ENCODE results near the gene ZNRF1.

The ZNRF1 gene

DNA sequence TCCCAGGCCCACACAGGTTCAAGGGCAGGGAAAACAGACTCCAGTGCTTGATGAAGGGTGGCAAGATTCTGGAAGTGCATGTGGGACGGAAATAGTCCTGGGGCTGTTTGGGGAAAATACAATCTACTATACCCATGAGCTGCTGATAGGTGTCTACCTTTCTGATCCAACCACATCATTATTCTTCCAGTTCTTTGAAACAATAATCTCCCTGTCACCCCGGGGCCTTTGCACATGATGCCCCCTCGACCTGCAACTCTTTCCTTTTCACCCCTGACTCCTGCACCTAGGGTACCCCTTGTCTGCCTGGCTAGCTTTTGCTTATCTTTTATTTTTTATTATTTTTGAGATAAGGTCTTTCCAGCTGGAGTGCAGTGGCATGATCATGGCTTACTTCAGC is 72.8 kb downstream of the ZNRF1 start:
- no peak overlapping the region for H3K27ac ChIP-seq
- no peak overlapping the region for H3K4me3 ChIP-seq

DNA sequence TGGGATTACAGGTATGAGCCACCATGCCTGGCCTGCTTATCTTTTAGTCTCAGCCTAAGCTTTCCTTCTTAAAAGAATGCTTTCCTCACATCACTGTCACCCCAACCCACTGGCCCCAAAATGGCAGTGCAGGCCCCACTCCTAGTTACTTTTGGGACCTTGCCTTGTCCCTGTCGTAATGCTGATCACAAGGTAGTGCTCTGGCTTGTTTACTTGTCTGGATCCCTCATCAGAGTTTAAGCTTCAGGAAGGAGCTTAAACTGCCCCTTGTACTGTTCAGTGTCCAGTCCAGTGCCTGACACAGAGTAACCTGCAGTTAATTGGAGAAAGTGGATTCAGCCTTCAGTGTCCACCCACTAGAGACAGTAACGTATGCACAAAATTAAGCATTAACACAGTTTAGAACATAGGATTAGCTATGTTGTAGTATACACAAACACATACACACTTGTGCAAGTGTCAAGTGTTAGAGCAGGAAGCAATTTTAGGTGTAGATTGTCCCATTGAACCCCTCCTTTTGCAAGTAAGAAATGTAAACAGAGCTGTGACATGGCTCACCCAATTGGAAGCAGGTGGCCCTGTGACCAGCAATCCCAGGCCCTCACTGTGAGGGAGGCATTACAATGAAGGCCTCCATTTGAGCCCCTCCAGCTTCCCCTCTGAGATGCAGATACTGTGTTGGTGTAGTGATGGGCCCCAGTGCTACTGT is 73.6 kb downstream of the ZNRF1 start:
- no peak overlapping the region for H3K4me3 ChIP-seq
- peak overlapping the region in 1 of 21 experiments; percentile 1 for H3K27ac ChIP-seq

DNA sequence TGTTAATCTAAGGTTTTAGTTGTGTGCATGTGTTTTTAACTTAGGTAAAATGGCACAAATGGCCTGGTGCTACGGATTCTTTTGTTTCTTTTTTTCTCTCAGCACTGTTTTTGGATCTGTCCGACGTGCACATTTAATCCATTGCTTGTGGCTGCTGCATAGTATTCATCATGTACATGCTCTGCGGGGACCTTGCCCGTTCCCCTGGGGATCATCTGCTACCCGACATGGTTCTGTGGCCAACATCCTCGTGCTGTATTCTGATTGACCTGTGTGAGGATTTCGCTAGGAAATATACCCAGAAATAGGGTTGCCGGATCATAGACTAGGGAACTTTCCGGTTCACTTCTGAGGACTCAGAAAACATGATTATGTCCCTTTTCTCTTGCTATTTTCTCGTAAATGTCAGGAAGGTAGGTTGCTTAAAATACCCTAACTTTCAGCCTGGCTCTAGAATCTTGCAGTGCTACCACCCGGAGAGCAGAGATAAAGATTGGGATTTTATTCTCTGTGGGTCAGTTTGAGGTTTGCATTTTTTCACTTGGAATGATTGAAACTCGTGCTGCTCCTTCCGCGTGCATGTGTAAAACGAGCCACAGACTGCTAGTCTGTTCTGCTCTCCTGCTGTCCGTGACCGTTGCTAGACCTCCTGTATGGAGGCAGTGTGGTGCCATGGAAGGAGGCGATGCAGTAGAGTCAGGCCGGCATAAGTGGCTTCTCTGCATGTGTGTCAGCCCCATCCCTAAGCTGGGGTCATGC is 74.9 kb downstream of the ZNRF1 start:
- Histone ChIP-seq H3K27ac (peak overlapping the region in 5 of 21 experiments; percentile 8 to 89 (median 66)), H3K4me3 (no peak overlapping the region)

DNA sequence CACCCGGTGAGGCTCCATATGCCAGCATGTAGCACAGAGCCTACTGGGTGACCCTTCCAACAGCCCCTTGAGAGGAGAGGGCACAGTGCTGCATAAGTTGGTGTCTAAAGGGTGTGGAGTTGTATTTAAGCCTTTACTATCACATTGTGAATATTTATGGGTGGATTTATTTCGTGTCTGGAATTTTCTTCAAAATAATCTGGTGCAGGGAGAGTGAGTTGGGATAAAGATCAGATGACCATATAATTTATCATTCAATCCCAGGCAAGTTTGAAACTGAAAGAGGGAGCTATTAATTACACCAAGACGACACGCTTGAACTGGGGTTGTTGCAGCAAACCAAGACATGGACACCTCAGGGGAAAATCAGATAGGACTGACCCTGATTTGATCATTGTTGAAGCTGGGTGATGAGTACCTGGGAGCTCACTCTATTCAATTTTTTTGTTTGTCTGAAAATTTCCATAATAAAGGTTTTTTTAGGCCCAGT is 75.5 kb downstream of the ZNRF1 start:
- Histone ChIP-seq H3K27ac (peak overlapping the region in 10 of 21 experiments; percentile 8 to 89 (median 70)), H3K4me3 (no peak overlapping the region)

DNA sequence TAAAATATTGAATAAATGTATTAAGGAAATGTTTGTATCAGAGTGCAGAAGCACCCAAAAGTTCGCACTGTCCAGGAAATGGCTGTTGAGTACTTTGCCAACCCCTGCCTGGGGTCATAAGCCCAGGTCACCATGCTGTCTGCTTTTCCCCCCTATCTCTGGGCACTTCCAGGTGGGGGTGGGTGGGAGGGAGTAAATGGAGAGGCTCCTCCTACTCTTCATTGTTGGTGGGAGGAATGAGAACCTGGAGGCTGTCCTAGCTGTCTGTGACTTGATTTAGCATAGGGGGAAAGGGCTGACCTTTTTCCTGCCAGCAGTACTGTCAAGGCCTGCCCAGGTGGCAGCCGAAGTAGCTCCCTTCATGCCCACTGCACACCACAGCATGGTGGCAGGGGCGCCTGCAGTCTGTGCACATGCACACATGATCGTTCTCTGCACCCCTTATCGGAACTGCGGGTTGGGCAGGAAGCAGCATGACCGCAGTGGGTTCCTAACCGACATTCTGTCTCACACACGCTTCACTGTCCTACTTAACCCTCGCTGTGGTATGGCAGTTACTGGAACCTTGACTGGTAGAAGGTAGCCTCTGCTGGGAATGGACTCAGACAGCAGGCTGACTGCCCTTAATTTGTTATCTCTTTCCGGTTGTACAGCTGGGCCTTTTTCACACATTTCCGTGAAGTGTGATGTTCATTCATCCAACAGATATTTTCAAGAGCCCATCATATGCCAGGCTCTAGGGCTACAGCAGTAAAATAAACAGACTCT is 76.3 kb downstream of the ZNRF1 start:
- peak overlapping the region in 14 of 21 experiments; percentile 16 to 89 (median 54) for H3K27ac ChIP-seq
- no peak overlapping the region for H3K4me3 ChIP-seq

DNA sequence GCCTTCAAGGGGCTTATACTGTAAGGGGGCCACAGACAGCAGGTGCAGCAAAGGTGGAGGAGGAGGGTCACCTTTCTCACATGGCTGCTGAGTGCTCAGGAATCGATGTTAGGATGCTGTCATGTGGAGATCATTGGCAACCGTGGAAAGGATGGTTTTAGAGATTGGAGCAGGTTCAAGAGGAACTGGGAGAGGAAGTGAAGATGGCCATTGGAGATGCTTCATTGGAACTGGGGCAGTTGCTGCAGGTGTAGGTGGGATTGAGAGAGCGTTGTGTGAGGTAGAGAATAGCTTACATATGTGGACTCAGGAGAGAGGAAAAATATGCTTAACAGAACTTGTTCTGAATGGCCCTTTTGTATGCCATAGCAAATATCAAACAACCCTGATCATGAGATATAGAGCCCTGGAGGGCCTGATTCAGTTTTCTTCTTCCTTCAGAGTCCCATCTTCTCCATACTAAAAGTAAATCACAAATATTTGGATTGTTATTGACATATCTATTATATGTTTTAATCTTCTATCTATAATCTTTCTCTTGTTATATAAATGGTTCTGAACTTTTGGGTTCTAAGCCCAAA is 77.0 kb downstream of the ZNRF1 start:
- Histone ChIP-seq H3K4me3 (no peak overlapping the region), H3K27ac (peak overlapping the region in 14 of 21 experiments; percentile 9 to 89 (median 54))

DNA sequence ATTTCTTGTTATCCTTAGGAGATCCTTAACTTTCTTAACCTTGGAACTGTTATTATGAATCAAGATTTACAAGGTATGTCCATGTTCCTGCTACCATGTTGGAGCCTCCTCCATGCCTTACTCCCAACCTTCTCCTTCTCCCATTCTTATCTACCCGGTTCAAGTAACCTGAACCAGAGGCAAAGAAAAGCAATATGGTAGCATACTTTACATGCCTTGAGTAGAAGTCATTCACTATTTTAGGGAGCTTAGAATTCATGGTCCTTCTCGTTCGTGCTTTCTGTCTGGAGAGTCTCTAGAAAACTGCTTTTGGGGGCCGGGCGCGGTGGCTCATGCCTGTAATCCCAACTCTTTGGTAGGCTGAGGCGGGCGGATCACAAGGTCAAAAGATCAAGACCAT is 80.1 kb downstream of the ZNRF1 start:
- H3K27ac ChIP-seq, result no peak overlapping the region
- H3K4me3 ChIP-seq, result no peak overlapping the region

DNA sequence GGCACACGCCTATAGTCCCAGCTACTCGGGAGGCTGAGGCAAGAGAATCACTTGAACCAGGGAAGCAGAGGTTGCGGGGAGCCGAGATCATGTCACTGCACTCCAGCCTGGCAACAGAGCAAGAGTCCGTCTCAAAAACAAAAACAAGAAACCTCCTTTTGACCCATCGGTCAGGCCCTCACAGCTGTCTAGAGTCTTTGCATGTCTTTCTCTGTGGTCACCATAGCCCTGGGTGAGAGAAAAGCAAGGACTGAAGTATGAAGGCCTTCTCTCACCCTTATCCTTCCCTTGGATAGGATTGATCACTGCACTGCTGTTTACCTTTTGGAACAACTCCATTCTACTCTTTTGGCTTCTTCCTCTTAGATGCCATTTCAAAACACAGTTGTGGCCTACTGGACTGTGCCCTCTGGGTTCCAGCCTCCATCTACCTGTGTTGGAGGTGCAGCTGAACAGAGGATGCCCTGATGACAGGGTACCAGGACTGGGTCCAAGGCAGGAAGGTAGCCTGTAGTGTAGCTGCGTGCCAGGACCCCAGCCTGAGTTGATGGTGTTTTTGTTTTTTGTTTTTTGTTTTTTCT is 80.6 kb downstream of the ZNRF1 start:
- Histone ChIP-seq H3K4me3 (no peak overlapping the region), H3K27ac (no peak overlapping the region)

DNA sequence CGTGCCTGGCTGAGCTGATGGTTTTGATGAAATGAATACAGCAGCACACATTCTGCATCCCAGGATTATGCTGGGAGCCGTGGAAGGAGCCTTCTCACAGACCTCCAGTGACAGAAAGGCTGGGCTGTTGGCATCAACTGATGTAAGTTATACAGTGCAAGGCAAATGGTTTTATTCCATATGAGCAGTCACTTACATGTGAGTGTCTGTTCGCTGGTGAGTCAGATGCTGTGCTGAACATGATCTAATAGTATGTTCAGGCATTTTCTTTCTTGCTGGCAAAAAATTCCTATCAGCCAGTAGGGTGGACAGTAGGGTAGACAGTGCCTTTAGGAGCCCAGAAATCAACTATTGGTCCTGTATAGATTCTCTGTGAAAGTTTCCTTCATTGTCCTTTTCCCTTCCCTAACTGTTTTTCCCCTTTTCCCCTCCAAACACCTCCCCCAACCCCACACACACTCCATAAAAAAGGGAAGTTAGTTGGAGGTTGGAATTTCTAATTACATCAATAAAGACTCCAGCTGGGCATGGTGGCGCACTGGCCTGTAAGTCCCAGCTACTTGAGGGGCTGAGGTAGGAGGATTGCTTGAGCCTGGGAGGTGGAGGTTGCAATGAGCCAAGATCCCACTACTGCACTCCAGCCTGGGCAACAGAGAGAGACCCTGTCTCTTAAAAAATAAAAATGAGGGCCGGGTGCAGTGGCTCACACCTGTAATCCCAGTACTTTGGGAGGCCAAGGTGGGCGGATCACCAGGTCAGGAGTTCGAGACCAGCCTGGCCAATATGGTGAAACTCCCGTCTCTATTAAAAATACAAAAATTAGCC is 81.6 kb downstream of the ZNRF1 start:
- H3K4me3 ChIP-seq, result no peak overlapping the region
- peak overlapping the region in 1 of 21 experiments; percentile 2 for H3K27ac ChIP-seq

DNA sequence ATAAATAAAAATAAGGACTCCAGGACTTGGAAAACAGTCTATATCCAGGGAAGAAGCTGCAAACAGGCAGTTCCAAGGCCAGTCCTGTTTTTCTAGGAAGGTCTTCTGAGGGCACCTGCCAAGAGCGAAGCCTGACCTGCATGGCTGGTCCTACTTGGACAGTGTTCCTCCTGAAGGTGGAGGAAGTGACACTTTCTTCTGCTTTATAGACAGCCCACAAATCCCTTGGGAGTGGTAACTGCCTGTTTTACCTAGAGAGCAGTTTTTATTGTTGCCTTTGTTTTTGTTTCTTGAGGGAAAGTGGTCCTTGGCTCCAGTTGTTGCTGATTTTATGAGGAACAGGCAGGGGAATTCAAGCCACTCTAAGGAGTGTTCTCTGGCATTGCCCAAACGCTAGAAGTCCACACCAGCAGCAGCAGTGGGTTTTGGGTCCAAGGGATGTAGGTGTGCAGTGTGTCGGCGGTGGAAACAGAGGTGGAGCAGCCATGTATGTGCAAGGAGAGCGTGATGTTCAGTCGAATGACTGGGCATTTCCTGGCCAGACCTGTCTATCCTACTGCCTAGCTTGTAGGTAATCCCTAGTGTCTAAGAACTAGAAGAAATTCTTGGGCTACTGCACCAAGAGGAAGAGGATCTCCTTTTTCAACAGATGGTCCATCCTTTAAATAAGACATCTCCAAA is 82.5 kb downstream of the ZNRF1 start:
- H3K27ac ChIP-seq, result no peak overlapping the region
- no peak overlapping the region for H3K4me3 ChIP-seq

DNA sequence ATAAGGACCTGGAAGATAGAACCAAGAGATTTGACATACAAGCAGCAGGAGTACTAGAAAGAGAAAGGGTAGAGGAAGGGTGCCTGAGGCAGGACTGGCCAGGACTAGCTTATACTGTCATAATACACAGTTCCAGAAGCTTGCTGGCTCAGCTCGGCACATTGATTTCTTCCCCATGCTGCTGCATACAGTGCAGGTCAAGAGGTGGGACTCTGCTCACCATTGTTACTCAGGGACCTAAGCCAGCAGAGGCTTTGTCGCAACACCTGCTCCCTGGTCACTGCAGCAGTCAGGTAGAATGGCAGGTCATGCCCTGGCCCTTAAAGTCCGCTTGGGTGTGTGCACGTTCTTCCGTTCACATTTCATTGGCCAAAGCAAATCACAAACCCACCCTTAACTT is 85.0 kb downstream of the ZNRF1 start:
- no peak overlapping the region for H3K27ac ChIP-seq
- H3K4me3 ChIP-seq, result no peak overlapping the region

DNA sequence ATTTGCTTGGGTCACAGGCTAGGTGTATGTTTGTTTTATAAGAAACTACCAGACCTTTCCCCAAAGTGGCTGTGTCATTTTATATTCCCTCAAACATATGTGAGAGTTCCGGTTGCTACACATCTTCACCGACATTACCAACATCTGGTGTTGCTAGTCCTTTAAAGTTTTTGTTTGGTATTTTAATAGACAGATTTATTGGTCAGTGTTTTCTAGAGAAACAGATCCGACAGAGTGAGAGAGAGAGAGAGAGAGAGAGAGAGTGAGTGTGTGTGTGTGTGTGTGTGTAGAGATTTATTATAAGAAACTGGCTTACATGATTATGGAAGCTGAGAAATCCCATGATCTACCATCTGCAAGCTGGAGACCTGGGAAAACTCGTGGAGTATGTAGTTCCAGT is 86.7 kb downstream of the ZNRF1 start:
- H3K27ac ChIP-seq, result no peak overlapping the region
- H3K4me3 ChIP-seq, result no peak overlapping the region

DNA sequence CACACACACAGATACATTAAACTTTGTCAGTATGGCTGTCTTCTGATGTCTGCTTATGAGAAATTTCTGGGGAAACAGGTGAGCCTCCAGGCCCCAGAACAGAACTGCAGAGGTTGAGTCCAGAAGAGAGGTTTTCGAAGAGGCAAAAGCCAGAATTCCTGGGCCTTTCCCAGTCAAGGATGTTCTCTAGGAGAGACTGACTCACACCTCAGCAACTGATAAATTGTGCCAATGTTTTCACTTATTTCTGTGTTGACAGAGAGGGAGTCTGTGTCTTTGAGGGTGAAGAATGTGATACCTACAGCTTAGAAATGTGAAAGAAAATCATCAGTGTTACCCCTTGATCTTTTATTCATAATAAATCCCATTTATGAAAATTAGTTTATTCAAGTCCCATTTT is 87.5 kb downstream of the ZNRF1 start:
- H3K27ac ChIP-seq, result no peak overlapping the region
- no peak overlapping the region for H3K4me3 ChIP-seq

DNA sequence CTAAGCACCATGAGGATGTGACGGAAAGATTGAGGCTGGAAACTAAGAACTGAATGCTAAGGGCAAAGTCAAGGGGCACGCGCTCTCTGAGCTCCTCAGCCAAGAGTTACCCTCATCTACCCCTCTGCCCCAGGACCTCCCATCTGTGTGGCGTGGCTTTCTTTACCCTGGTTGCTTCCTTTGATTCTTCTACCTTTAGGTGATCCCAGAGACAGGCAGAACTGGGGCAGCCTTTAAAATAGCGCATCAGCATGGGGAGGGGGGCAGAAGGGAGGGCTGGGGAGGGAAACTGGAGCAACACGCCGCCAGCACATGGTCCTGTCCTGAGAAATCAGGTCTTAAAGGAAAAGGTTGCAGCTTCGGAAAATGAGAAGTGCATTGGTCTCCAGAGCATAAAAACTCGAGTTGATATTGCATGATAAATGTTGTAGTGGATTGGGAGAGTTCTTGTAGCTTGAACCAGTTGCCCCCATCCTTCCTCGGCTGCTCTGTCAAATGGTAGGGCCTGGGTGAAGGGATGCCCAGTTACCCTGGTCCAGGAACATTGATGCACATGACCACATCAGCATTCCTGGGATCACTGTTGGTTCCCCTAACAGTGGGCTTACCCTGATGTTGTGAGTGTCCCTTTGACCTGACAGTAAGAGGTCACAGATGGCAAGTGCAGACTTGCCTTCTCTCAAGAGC is 88.0 kb downstream of the ZNRF1 start:
- H3K27ac ChIP-seq, result peak overlapping the region in 5 of 21 experiments; percentile 23 to 67 (median 41)
- no peak overlapping the region for H3K4me3 ChIP-seq

DNA sequence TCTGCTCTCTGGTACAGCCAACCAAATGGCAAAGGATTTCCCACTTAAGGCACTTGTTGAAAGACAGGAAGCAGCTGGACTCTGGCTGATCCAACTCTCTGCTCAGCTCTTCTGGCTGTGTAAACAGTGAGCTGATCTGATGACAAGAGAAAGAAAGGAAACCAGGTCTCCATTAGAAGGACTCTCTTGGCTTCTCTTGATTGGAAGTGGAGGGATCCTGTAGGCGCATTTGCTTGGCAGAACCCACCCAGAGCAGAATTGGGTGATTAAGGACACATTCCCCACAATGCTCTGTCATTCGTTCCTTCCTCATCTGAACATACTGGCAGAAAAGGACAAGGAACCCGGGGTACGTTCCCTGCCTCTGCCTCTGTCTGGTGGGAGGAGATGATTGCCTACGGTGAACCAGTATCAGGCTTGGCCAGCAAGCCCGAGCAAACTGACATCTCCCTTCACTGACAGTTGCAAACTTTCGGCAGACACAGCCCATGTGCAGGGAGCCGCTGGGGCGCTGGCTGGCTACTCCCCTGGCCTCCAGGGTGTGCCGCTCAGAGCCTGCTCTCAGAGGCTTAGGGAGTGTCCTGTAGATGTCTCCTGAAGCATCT is 88.7 kb downstream of the ZNRF1 start:
- H3K27ac ChIP-seq, result peak overlapping the region in 9 of 21 experiments; percentile 0 to 67 (median 29)
- no peak overlapping the region for H3K4me3 ChIP-seq

DNA sequence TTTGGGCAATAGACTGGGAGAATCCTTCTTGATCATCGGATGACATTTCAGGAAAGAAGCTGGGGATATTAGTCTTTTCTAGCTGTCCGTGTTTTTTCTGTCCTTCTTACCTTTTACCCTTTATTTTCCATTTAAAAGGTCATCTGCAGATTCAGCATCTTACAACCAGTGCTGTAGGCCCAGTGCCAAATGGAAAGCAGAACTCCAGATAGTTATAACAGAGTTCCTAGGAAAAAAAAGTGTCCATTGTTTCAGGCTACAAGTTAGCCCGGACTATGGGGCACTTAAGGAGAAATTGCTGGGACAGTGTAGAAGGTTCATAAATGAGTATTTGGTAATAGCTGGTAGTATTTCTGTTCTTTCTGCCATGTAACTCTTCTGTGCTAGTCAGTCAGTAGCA is 89.4 kb downstream of the ZNRF1 start:
- Histone ChIP-seq H3K27ac (peak overlapping the region in 3 of 21 experiments; percentile 0 to 57 (median 23)), H3K4me3 (no peak overlapping the region)

DNA sequence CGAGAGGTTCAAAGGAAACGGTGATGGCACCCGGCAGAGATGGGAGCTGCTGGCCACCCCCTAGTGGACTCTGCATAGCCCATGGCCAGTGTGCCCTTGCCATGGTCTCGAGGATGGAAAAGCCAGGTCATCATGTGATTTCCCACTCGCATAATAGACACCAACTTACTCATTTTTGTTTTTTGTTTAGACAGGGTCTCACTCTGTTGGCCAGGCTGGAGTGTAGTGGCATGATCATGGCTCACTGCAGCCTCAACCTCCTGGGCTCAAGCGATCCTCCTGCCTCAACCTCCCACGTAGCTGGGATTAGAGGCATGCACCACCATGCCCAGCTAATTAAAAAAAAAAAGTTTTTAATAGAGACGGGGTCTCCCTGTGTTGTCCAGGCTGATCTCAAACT is 90.1 kb downstream of the ZNRF1 start:
- Histone ChIP-seq H3K27ac (no peak overlapping the region), H3K4me3 (no peak overlapping the region)

Measured in skin epidermis (tissue), 12 donors.